Small intestine (tissue), 7 donors: Measurements from ENCODE around the gene DAPK2. TPM values are rescaled to one million over a fixed set of nuclear protein-coding genes. Genes with fewer than 3 reads are reported as not detected.

Experiments
- DNase-seq, 2 donors: peaks; one replicate each; pipeline versions ENCODE4 v3.0.0 to v3.0.0-alpha.2; 2013
- FAIRE-seq: peaks from 2 replicates; lab custom pipeline; 2012; peaks lifted over from hg19 to GRCh38; lab: Jason Lieb, UNC
- H3K27ac ChIP-seq, 3 donors: one replicate each; pipeline ENCODE4 v1.5.1; 2013; ENCODE audit warnings: low read length in 2 of 3, mild to moderate bottlenecking in 2 of 3, control low read depth in 1 of 3, inconsistent platforms in 1 of 3, low read depth in 1 of 3, moderate library complexity in 1 of 3
- H3K27me3 ChIP-seq, 3 donors: one replicate each; pipeline ENCODE4 v1.6.1; 2013; ENCODE audit warnings: low read length in 3 of 3, inconsistent platforms in 1 of 3; ENCODE audit not compliant: control insufficient read depth in 3 of 3, insufficient read depth in 3 of 3
- H3K36me3 ChIP-seq, 3 donors: one replicate each; pipeline ENCODE4 v1.6.1; 2013; ENCODE audit warnings: low read length in 3 of 3, inconsistent platforms in 1 of 3, low read depth in 1 of 3, mild to moderate bottlenecking in 1 of 3, moderate library complexity in 1 of 3; ENCODE audit not compliant: control insufficient read depth in 3 of 3, insufficient read depth in 2 of 3
- H3K4me1 ChIP-seq, 3 donors: one replicate each; pipeline ENCODE4 v1.6.1; 2013; ENCODE audit warnings: low read length in 2 of 3, inconsistent platforms in 1 of 3, low read depth in 1 of 3, mild to moderate bottlenecking in 1 of 3, moderate library complexity in 1 of 3; ENCODE audit not compliant: control insufficient read depth in 3 of 3, insufficient read depth in 2 of 3
- H3K4me3 ChIP-seq, 3 donors: one replicate each; pipeline ENCODE4 v1.5.1; 2013; ENCODE audit warnings: low read length in 3 of 3, control low read depth in 1 of 3, inconsistent platforms in 1 of 3, low read depth in 1 of 3, mild to moderate bottlenecking in 1 of 3, moderate library complexity in 1 of 3
- H3K9me3 ChIP-seq, 2 donors: one replicate each; pipeline ENCODE4 v1.6.1; 2013; ENCODE audit warnings: low read depth in 1 of 2, low read length in 1 of 2; ENCODE audit not compliant: control insufficient read depth in 2 of 2, insufficient read depth in 1 of 2
- WGBS, 3 donors: extraction: QIAGEN DNeasy Blood & Tissue Kit; methylation state at CpG; one replicate each; pipeline ENCODE4 v1.1.7; 2013; 5-methylcytosine and 5-hydroxymethylcytosine counted together
- polyA plus RNA-seq, 4 donors: library from polyadenylated mRNA; stranded (reverse) in 3 of 4; unstranded in 1 of 4; fragments of 200-250 nt in 3 of 4; fragments of 120-200 nt in 1 of 4; gene quantifications; one replicate each; pipeline versions ENCODE4 v1.2.1 to v1.2.3, GENCODE V29; 2013
- donor health status: healthy with polysubstance abuse.
- donor health status: control.
- donor health status: control.
- donor health status: Bipolar disorder and iron deficiency.
- donor health status: healthy.

DAPK2 gene
- polyA plus RNA-seq, 4 donors = 10.3 to 91.6 (median 47.5) TPM

DNA sequence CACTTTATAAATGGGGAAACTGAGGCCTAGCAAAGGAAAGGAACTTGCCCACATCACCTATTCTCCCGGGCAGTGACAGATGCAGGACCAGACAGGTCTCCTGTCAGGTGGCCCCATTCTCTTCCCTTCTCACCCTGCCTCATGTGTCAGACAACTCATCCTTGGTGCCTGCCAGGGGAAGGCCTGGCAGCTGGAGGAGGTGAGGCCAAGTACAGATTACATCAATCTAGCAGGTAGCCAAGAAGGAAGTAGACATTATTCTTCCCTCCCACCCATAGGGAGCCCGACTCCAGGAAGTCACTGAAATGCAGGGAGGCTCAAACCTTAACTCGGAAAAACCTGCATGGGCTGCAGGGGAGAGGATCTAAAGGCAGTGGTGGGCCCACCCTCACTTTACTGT lies 39.6 kb downstream of the DAPK2 start:
- Histone ChIP-seq H3K9me3 (no peaks in the 10 kb centered on the region), H3K36me3 (no peaks in the 10 kb centered on the region), H3K27me3 (no peaks in the 10 kb centered on the region), H3K27ac (peak overlapping the region in 2 of 3 donors; percentile 77 to 85), H3K4me3 (no peak overlapping the region), H3K4me1 (peaks cover 12 to 40% (median 32%) of the 10 kb centered on the region in 3 donors)
- peak in 1 of 2 donors; percentile 82 for DNase-seq
- WGBS, 3 donors = 22 to 59% (median 45%) methylated on average over 3 of the region's 3 CpGs
- FAIRE-seq = no peak

- H3K36me3 ChIP-seq = no peaks in the 10 kb centered on the region
- H3K4me3 ChIP-seq = no peak overlapping the region
- FAIRE-seq = no peak
- 9 to 64% (median 25%) methylated on average over 5 of the region's 5 CpGs for WGBS, 3 donors
- no peaks in the 10 kb centered on the region for H3K9me3 ChIP-seq
- DNase-seq = peak; percentile 92 to 99
- H3K27me3 ChIP-seq = no peaks in the 10 kb centered on the region
- peak overlapping the region; percentile 78 to 90 (median 90) for H3K27ac ChIP-seq
- H3K4me1 ChIP-seq = peaks cover 10 to 44% (median 28%) of the 10 kb centered on the region in 3 donors
These were observed 41.7 kb downstream of the DAPK2 start for GRCh38 chr15:64004587-64004986.

GRCh38 chr15:64004056-64004455 lies 42.2 kb downstream of the DAPK2 start:
- FAIRE-seq (no peak), DNase-seq (peak; percentile 72 to 76)
- Histone ChIP-seq H3K27me3 (no peaks in the 10 kb centered on the region), H3K9me3 (no peaks in the 10 kb centered on the region), H3K27ac (peak overlapping the region; percentile 78 to 90 (median 90)), H3K4me3 (no peak overlapping the region), H3K4me1 (peaks cover 10 to 41% (median 23%) of the 10 kb centered on the region in 3 donors), H3K36me3 (no peaks in the 10 kb centered on the region)
- 50 to 78% (median 58%) methylated on average over 2 of the region's 2 CpGs for WGBS, 3 donors

- peak overlapping the region in 1 of 3 donors; percentile 6 for H3K27ac ChIP-seq
- no peaks in the 10 kb centered on the region for H3K9me3 ChIP-seq
- H3K4me3 ChIP-seq = no peak overlapping the region
- no peak for FAIRE-seq
- peaks cover 0 to 2% (median 0%) of the 10 kb centered on the region in 3 donors for H3K36me3 ChIP-seq
- H3K27me3 ChIP-seq = no peaks in the 10 kb centered on the region
- 83 to 86% (median 83%) methylated on average over 4 of the region's 4 CpGs for WGBS, 3 donors
- DNase-seq = no peak
- peaks cover 6 to 41% (median 18%) of the 10 kb centered on the region in 3 donors for H3K4me1 ChIP-seq
These were observed 43.1 kb downstream of the DAPK2 start for GRCh38 chr15:64003182-64003581.

GRCh38 chr15:64001148-64001547 lies 45.1 kb downstream of the DAPK2 start:
- FAIRE-seq = no peak
- H3K36me3 ChIP-seq = peaks cover 0 to 5% (median 0%) of the 10 kb centered on the region in 3 donors
- peaks cover 10 to 41% (median 18%) of the 10 kb centered on the region in 3 donors for H3K4me1 ChIP-seq
- WGBS, 3 donors = 70 to 81% (median 73%) methylated on average over 5 of the region's 5 CpGs
- H3K9me3 ChIP-seq = no peaks in the 10 kb centered on the region
- no peak overlapping the region for H3K27ac ChIP-seq
- no peak for DNase-seq
- no peaks in the 10 kb centered on the region for H3K27me3 ChIP-seq
- H3K4me3 ChIP-seq = no peak overlapping the region

- Histone ChIP-seq H3K4me1 (peaks cover 10 to 33% (median 15%) of the 10 kb centered on the region in 3 donors), H3K9me3 (no peaks in the 10 kb centered on the region), H3K4me3 (no peak overlapping the region), H3K36me3 (peaks cover 0 to 5% (median 0%) of the 10 kb centered on the region in 3 donors), H3K27me3 (no peaks in the 10 kb centered on the region), H3K27ac (peak overlapping the region in 1 of 3 donors; percentile 21)
- DNase-seq = peak; percentile 64 to 66
- no peak for FAIRE-seq
- WGBS, 3 donors = 68 to 85% (median 71%) methylated on average over 4 of the region's 4 CpGs
These were observed 45.9 kb downstream of the DAPK2 start for GRCh38 chr15:64000183-64000951.

- Histone ChIP-seq H3K36me3 (peaks cover 0 to 5% (median 0%) of the 10 kb centered on the region in 3 donors), H3K27ac (peak overlapping the region in 1 of 3 donors; percentile 28), H3K4me1 (peaks cover 7 to 23% (median 10%) of the 10 kb centered on the region in 3 donors), H3K4me3 (no peak overlapping the region), H3K9me3 (no peaks in the 10 kb centered on the region), H3K27me3 (no peaks in the 10 kb centered on the region)
- DNase-seq (no peak), FAIRE-seq (no peak)
- 23 to 71% (median 35%) methylated on average over 3 of the region's 3 CpGs for WGBS, 3 donors
These were observed 47.1 kb downstream of the DAPK2 start for GRCh38 chr15:63999177-63999576.

GRCh38 chr15:63998489-63998888 lies 47.8 kb downstream of the DAPK2 start:
- no peak for DNase-seq
- FAIRE-seq = no peak
- Histone ChIP-seq H3K9me3 (no peaks in the 10 kb centered on the region), H3K4me3 (no peak overlapping the region), H3K27me3 (no peaks in the 10 kb centered on the region), H3K27ac (peak overlapping the region in 1 of 3 donors; percentile 1), H3K4me1 (peaks cover 7 to 16% (median 10%) of the 10 kb centered on the region in 3 donors), H3K36me3 (peaks cover 0 to 5% (median 0%) of the 10 kb centered on the region in 3 donors)
- WGBS, 3 donors = 48 to 62% (median 56%) methylated on average over 7 to 8 of the region's 8 CpGs
